AG10803 (cell line): ENCODE results near the gene PGRMC2.

Experiments
- DNase-seq: peaks from one replicate; pipeline ENCODE4 v3.0.0; 2010; ENCODE audit warnings: low read depth
- H3K4me3 ChIP-seq: 2 replicates; pipeline ENCODE4 v1.5.1; 2011; ENCODE audit warnings: mild to moderate bottlenecking, low read length, control low read depth
- TF ChIP-seq, protein P1 (sequence below): conservative IDR thresholded peaks from 2 replicates; pipeline ENCODE4 v1.5.1; 2011; ENCODE audit warnings: mild to moderate bottlenecking, low read length, control low read depth, inconsistent platforms

The PGRMC2 gene

DNA sequence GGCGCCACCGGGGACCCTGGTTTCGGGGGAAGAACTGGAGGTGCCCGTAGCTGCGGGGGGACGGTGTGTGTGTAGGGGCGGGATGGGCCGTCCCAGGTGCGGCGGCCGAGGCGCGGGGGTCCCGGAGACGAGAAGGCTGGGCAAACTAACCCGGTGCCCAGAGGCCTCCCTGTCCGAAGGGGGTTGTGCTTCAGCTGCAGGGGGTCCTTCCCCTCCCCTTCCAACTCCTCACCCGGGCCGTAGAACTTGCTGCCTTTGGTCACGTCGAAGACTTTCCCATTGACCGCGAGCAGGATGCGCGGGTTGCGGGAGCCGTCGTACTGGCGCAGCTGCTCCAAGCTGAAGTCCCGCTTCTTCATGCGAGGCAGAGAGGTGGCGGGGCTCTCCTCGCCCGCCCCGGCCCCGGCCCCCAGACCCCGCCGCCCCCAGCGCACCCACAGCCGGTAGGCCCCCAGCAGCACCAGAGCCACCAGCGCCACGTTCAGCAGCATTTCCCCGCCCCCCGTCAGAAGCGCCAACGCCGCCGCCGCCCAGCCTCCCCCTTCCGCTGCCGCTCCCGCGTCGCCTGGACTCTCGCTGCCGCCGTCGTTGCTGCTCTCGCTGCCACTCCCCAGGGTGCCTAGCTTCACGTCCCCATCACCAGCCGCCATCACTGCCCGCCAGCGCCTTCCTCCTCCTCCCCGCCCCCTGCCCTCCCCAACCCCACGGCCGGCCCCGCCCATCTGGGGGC lies at the start of gene PGRMC2:
TSS of gene PGRMC2 (minus strand) at position 673 of the 730 bp plus-strand sequence. CDS start at position 650, 23 bp downstream.
- TF ChIP-seq, protein P1, sequence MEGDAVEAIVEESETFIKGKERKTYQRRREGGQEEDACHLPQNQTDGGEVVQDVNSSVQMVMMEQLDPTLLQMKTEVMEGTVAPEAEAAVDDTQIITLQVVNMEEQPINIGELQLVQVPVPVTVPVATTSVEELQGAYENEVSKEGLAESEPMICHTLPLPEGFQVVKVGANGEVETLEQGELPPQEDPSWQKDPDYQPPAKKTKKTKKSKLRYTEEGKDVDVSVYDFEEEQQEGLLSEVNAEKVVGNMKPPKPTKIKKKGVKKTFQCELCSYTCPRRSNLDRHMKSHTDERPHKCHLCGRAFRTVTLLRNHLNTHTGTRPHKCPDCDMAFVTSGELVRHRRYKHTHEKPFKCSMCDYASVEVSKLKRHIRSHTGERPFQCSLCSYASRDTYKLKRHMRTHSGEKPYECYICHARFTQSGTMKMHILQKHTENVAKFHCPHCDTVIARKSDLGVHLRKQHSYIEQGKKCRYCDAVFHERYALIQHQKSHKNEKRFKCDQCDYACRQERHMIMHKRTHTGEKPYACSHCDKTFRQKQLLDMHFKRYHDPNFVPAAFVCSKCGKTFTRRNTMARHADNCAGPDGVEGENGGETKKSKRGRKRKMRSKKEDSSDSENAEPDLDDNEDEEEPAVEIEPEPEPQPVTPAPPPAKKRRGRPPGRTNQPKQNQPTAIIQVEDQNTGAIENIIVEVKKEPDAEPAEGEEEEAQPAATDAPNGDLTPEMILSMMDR, result no peak
- H3K4me3 ChIP-seq, result peak within 1 kb of the TSS; percentile 85
- peak; percentile 68 for DNase-seq

DNA sequence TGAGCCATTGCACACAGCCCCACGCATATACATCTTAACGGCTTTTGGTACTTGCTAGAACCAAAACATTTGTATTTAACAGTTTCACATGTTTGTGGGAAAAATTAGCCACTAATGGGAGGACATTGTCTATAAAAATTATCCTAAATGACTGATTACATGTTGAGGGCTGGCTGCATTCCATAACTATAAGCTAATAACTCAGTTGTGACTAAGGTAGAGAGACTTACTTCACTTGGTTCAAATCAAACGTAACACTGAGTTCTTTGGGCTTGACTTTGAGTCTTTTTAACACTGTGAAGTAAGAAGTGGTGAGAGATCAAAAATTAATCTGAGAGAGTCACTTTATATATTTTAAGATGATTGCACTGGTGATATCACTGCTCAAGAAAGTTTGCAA lies 47.9 kb upstream of the PGRMC2 start:
- H3K4me3 ChIP-seq, result no peak overlapping the region
- TF ChIP-seq, protein P1, result no peak
- DNase-seq, result peak; percentile 12

DNA sequence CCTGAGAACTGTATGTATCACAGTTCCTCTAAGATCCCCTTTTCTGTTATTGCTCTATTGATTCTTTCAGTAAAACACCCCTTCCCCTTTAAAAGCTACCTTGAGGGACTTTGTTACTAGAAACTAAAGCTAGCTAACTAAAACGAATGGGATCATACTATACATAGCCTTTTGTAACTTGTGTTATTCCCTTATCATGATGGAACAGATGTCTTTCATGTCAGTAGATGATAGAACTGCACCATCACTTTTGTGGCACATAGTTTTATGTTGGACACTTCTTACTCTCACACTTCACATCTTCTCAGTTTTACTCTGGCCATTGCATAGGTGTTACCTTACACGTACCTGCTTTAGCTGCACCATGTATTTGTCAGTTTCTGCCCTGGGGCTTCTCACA lies 46.6 kb upstream of the PGRMC2 start:
- DNase-seq, result no peak
- TF ChIP-seq, protein P1, result no peak
- H3K4me3 ChIP-seq, result no peak overlapping the region

- H3K4me3 ChIP-seq, result no peak overlapping the region
- TF ChIP-seq, protein P1, result no peak
- DNase-seq, result peak; percentile 11
Observed at GRCh38 chr4:128333309-128334018, 45.9 kb upstream of the PGRMC2 start.

- TF ChIP-seq, protein P1, result no peak
- peak; percentile 64 for DNase-seq
- H3K4me3 ChIP-seq, result no peak overlapping the region
Observed at GRCh38 chr4:128332081-128332480, 44.5 kb upstream of the PGRMC2 start.

- DNase-seq, result no peak
- TF ChIP-seq, protein P1, result no peak
- no peak overlapping the region for H3K4me3 ChIP-seq
Observed at GRCh38 chr4:128329638-128330037, 42.0 kb upstream of the PGRMC2 start.

DNA sequence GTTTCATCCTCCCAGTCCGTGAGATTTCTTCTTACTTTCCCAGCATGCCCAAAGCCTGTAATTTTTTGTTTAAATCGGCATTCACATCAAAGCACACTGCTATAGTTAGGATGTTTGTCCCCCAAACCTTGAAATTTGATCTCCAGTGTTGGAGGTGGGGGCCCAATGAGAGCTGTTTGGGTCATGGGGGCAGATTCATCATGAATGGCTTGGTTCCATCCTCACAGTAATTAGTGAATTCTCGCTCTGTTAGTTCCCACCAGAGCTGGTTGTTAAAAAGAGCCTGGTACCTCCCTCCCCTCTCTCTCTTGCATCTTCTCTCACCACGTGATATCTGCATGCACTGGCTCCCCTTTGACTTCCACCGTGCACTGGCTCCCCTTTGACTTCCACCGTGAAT lies 40.5 kb upstream of the PGRMC2 start:
- no peak for DNase-seq
- no peak overlapping the region for H3K4me3 ChIP-seq
- TF ChIP-seq, protein P1, result no peak
